Stomach (tissue), 9 donors: ENCODE results near the gene ZDHHC20. TPM values are rescaled to one million over a fixed set of nuclear protein-coding genes. Genes with fewer than 3 reads are reported as not detected.

ENCODE experiments used
- DNase-seq, 2 donors: peaks; one replicate each; pipeline versions ENCODE4 v3.0.0 to v3.0.0-alpha.2; 2013 to 2019
- H3K27ac ChIP-seq, 5 donors: fragments of 200-600 bp in 4 of 5; sonication (generic) in 4 of 5; one replicate each; pipeline ENCODE4 v1.5.1; 2013 to 2019; ENCODE audit warnings: mild to moderate bottlenecking in 1 of 5, moderate library complexity in 1 of 5
- H3K27me3 ChIP-seq, 3 donors: fragments of 200-600 bp; sonication (generic); one replicate each; pipeline ENCODE4 v1.5.1; 2017 to 2019; ENCODE audit warnings: mixed run types in 1 of 3
- H3K36me3 ChIP-seq, 4 donors: fragments of 200-600 bp; sonication (generic); 1 replicate in 3 of 4; 2 replicates in 1 of 4; pipeline ENCODE4 v1.5.1; 2016 to 2019
- H3K4me1 ChIP-seq, 4 donors: fragments of 200-600 bp; sonication (generic); one replicate each; pipeline ENCODE4 v1.5.1; 2016 to 2019
- H3K4me3 ChIP-seq, 4 donors: fragments of 200-600 bp; sonication (generic) in 3 of 4; one replicate each; pipeline ENCODE4 v1.5.1; 2016 to 2019; ENCODE audit warnings: mild to moderate bottlenecking in 1 of 4
- H3K9me3 ChIP-seq, 4 donors: fragments of 200-600 bp; sonication (generic); one replicate each; pipeline ENCODE4 v1.5.1; 2016 to 2019
- CTCF ChIP-seq, 7 experiments: fragments of 450-650 bp in 4 of 7; fragments of 200-600 bp in 3 of 7; sonication (generic) in 3 of 7; IDR thresholded peaks; one replicate each; pipeline ENCODE4 v1.5.1; 2016 to 2019; ENCODE audit warnings: antibody characterized with exemption in 7 of 7, control low read depth in 2 of 7, mild to moderate bottlenecking in 1 of 7
- EP300 ChIP-seq: sonication (generic); formaldehyde crosslinking; IDR thresholded peaks from one replicate; pipeline ENCODE4 v1.6.1; 2017; ENCODE audit warnings: antibody characterized with exemption
- POLR2A ChIP-seq, 4 donors: fragments of 450-650 bp; IDR thresholded peaks; one replicate each; pipeline ENCODE4 v1.6.1; 2016; ENCODE audit warnings: antibody characterized with exemption in 4 of 4, control low read depth in 2 of 4, mild to moderate bottlenecking in 1 of 4, moderate library complexity in 1 of 4
- POLR2AphosphoS5 ChIP-seq, 3 donors: sonication (generic); formaldehyde crosslinking; IDR thresholded peaks; one replicate each; pipeline ENCODE4 v1.6.1; 2016; ENCODE audit warnings: antibody characterized with exemption in 3 of 3
- WGBS, 5 donors: extraction: QIAGEN DNeasy Blood & Tissue Kit in 3 of 5; methylation state at CpG; one replicate each; pipeline versions ENCODE4 v1.1.5 to v1.1.7; 2013 to 2018; 5-methylcytosine and 5-hydroxymethylcytosine counted together
- intact Hi-C: fragments of 100-400 bp; cut with DNase I; formaldehyde crosslinking; loops from one replicate; pipeline ENCODE4 v1.15.1; 2023; ENCODE audit warnings: low total_unique reads
- polyA plus RNA-seq, 3 donors: library from polyadenylated mRNA; stranded (reverse); fragments of 200-250 nt; gene quantifications; one replicate each; pipeline ENCODE4 v1.2.3, GENCODE V29; 2013
- total RNA-seq, 5 donors: library from RNA; depleted of rRNA; stranded (reverse); fragments of >200 nt; gene quantifications; one replicate each; pipeline versions ENCODE4 v1.1.0 to v1.2.3, GENCODE V29; 2014 to 2016
- donor health status: healthy with polysubstance abuse.
- donor health status: Bipolar disorder and iron deficiency.
- donor health status: healthy.

Gene ZDHHC20
- total and polyA plus RNA-seq, 8 donors: 13.9 to 329 (median 37.7) TPM

GRCh38 chr13:21405309-21405708, 53.8 kb downstream of the ZDHHC20 start:
- Histone ChIP-seq H3K36me3 (peaks cover 5 to 57% (median 56%) of the 10 kb centered on the region in 4 donors), H3K9me3 (no peaks in the 10 kb centered on the region), H3K27ac (no peak overlapping the region), H3K4me3 (no peak overlapping the region), H3K27me3 (no peaks in the 10 kb centered on the region), H3K4me1 (peaks cover 0 to 8% (median 6%) of the 10 kb centered on the region in 4 donors)
- TF ChIP-seq CTCF (IDR thresholded peaks at IDR 0.05): no peak
- no peak for TF ChIP-seq EP300
- no peak for TF ChIP-seq POLR2A (IDR thresholded peaks at IDR 0.05)
- no peak for TF ChIP-seq POLR2AphosphoS5 (IDR thresholded peaks at IDR 0.05)
- WGBS, 5 donors: 92 to 100% (median 97%) methylated on average over 1 of the region's 1 CpG
- intact Hi-C loops: no loop called here
- no peak for DNase-seq

GRCh38 chr13:21402586-21403307, 56.4 kb downstream of the ZDHHC20 start:
- TF ChIP-seq POLR2A (IDR thresholded peaks at IDR 0.05) (no peak), EP300 (no peak), POLR2AphosphoS5 (IDR thresholded peaks at IDR 0.05) (no peak), CTCF (IDR thresholded peaks at IDR 0.05) (no peak)
- DNase-seq: no peak
- 74 to 87% (median 84%) methylated on average over 3 of the region's 3 CpGs for WGBS, 5 donors
- intact Hi-C loops: no loop called here
- peaks cover 0 to 71% (median 67%) of the 10 kb centered on the region in 4 donors for H3K36me3 ChIP-seq
- H3K4me1 ChIP-seq: peaks cover 0 to 6% (median 2%) of the 10 kb centered on the region in 4 donors
- no peak overlapping the region for H3K4me3 ChIP-seq
- H3K27ac ChIP-seq: no peak overlapping the region
- H3K27me3 ChIP-seq: no peaks in the 10 kb centered on the region
- no peaks in the 10 kb centered on the region for H3K9me3 ChIP-seq

- DNase-seq: peak in 1 of 2 donors; percentile 6
- Histone ChIP-seq H3K9me3 (no peaks in the 10 kb centered on the region), H3K36me3 (peaks cover 9 to 87% (median 79%) of the 10 kb centered on the region in 4 donors), H3K4me3 (no peak overlapping the region), H3K27ac (no peak overlapping the region), H3K27me3 (no peaks in the 10 kb centered on the region), H3K4me1 (peaks cover 0 to 6% (median 2%) of the 10 kb centered on the region in 4 donors)
- WGBS, 5 donors: 63 to 79% (median 72%) methylated on average over 3 of the region's 3 CpGs
- no peak for TF ChIP-seq POLR2AphosphoS5 (IDR thresholded peaks at IDR 0.05)
- no peak for TF ChIP-seq EP300
- no peak for TF ChIP-seq POLR2A (IDR thresholded peaks at IDR 0.05)
- no peak for TF ChIP-seq CTCF (IDR thresholded peaks at IDR 0.05)
- intact Hi-C loops: no loop called here
Observed at GRCh38 chr13:21399741-21400140, 59.4 kb downstream of the ZDHHC20 start.

- TF ChIP-seq POLR2AphosphoS5 (IDR thresholded peaks at IDR 0.05) (no peak), POLR2A (IDR thresholded peaks at IDR 0.05) (no peak), EP300 (no peak), CTCF (IDR thresholded peaks at IDR 0.05) (no peak)
- WGBS, 5 donors: 83 to 90% (median 85%) methylated on average over 3 of the region's 3 CpGs
Observed at GRCh38 chr13:21395953-21396352, 63.1 kb downstream of the ZDHHC20 start.

More at GRCh38 chr13:21395953-21396352, 63.1 kb downstream of the ZDHHC20 start:
- no peak overlapping the region for H3K4me3 ChIP-seq
- no peaks in the 10 kb centered on the region for H3K27me3 ChIP-seq
- peak in 1 of 2 donors; percentile 12 for DNase-seq
- H3K4me1 ChIP-seq: no peaks in the 10 kb centered on the region
- intact Hi-C loops: no loop called here
- peaks cover 9 to 89% (median 73%) of the 10 kb centered on the region in 4 donors for H3K36me3 ChIP-seq
- no peaks in the 10 kb centered on the region for H3K9me3 ChIP-seq
- no peak overlapping the region for H3K27ac ChIP-seq
